ENCODE results near the gene BIRC6. TPM values are rescaled to one million over a fixed set of nuclear protein-coding genes. Genes with fewer than 3 reads are reported as not detected.

BIRC6 gene
- total RNA-seq, 1 donor from 2014 or later = 53.6 TPM

DNA sequence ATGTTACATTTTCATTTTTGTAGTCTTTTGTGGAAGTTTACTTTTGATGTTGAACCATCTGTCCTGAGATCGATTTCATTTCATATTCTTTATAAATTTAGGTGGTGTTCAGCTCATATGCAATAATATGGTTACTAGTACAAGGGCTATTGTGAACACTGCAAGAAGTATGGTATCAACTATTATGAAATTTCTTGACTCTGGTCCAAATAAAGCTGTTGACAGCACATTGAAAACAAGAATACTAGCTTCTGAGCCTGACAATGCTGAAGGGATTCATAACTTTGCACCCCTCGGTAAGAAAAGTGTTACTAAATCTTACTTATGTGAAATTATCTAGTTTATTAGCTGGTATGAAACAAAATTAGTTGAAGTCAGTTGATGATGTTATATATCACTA lies 146.1 kb downstream of the BIRC6 start:
- TF ChIP-seq CTCF (conservative IDR thresholded peaks at IDR 0.05; ENCODE audit: low read depth, low read length) = no peak
- no peak for DNase-seq (ENCODE audit: low read depth)
- H3K4me3 ChIP-seq (ENCODE audit: low read depth, low read length) = no peak overlapping the region

DNA sequence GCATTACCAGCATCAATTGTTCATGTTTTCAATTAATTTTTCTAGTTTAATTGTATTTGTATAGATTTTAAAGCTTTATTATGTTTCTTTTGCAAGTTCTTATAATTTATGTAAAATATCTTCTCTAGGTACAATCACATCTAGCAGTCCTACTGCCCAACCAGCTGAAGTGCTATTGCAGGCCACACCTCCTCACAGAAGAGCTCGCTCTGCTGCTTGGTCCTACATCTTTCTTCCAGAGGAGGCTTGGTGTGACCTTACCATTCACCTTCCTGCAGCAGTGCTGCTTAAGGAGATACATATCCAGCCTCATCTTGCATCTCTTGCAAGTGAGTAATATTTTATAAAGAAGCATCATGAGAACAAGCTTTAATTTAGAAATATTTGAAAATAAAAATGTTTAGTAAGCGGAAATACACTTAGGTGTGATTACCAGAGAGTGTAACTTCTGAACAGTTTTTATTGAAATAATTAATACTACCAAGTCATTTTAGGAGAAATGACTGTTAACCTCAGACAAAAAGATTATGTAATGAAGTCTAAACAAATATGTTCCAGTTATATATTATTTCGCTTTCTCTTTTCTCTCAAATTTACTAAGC lies 148.2 kb downstream of the BIRC6 start:
- no peak for TF ChIP-seq CTCF (conservative IDR thresholded peaks at IDR 0.05; ENCODE audit: low read depth, low read length)
- no peak overlapping the region for H3K4me3 ChIP-seq (ENCODE audit: low read depth, low read length)
- no peak for DNase-seq (ENCODE audit: low read depth)

DNA sequence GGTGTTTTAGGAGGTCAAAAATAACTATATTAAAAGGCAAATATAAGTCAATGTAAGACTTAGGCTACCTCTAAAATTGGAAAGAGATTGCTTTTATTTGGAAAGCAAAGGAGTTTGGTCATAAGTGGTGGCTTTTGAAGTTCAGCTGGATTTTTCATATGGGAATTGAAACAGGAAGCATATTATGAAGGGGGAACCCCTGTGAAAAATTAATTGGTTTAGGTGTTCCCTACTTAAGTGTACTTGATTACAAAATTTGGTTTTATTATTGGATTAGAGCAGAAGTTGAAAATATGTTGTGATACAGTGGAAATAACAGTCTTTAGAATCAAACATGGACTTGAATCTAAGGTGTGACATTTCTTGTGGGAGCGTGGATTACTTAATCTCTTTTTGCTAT lies 149.6 kb downstream of the BIRC6 start:
- H3K4me3 ChIP-seq (ENCODE audit: low read depth, low read length) = no peak overlapping the region
- no peak for TF ChIP-seq CTCF (conservative IDR thresholded peaks at IDR 0.05; ENCODE audit: low read depth, low read length)
- no peak for DNase-seq (ENCODE audit: low read depth)

DNA sequence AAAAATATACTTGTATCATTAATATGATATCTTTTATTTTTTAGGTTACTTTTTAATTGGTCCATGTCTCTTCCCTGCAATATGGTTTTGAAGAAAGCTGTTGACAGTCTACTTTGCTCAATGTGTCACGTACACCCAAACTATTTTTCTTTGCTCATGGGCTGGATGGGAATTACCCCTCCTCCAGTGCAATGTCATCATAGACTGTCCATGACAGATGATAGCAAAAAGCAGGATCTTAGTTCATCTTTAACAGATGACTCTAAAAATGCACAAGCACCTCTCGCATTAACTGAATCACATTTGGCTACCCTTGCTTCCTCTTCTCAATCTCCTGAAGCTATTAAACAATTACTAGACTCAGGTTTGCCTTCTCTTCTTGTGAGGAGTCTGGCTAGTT lies 158.1 kb downstream of the BIRC6 start:
- no peak overlapping the region for H3K4me3 ChIP-seq (ENCODE audit: low read depth, low read length)
- DNase-seq (ENCODE audit: low read depth) = no peak
- no peak for TF ChIP-seq CTCF (conservative IDR thresholded peaks at IDR 0.05; ENCODE audit: low read depth, low read length)

DNA sequence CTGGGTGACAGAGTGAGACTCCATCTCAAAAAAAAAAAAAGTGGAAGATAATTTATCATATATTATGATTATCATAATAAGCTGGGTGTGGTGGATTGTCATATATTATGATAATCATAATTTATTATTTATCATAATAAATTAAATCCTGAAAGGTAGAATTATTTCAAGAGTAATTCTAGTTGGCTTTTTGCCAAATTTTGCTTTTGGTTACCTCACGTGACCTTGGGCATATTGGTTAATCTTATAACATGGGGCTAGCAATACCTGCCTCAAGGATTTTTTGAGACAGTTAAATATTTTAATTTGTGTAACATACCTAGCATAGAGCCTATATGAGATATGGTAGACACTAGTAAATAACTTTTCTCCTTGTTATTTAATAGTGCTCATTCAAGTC lies 159.7 kb downstream of the BIRC6 start:
- no peak for TF ChIP-seq CTCF (conservative IDR thresholded peaks at IDR 0.05; ENCODE audit: low read depth, low read length)
- no peak overlapping the region for H3K4me3 ChIP-seq (ENCODE audit: low read depth, low read length)
- no peak for DNase-seq (ENCODE audit: low read depth)

GRCh38 chr2:32522770-32523169 lies 165.9 kb downstream of the BIRC6 start:
- TF ChIP-seq CTCF (conservative IDR thresholded peaks at IDR 0.05; ENCODE audit: low read depth, low read length) = no peak
- no peak overlapping the region for H3K4me3 ChIP-seq (ENCODE audit: low read depth, low read length)
- DNase-seq (ENCODE audit: low read depth) = no peak

DNA sequence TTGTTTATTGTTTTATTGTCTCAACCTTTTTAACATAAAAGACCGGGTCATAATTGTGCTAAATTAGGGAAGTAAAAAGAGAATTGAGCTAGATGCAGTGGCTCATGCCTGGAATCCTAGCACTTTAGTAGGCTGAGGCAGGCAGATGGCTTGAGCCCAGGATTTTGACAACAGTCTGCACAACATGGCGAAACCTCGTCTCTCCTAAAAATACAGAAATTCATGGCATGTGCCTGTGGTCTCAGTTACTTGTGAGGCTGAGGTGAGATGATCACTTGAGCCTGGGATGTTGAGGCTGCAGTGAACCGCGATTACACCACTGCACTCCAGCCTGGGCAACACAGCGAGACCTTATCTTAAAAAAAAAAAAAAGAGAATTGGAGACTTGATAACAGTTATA lies 166.9 kb downstream of the BIRC6 start:
- no peak for DNase-seq (ENCODE audit: low read depth)
- TF ChIP-seq CTCF (conservative IDR thresholded peaks at IDR 0.05; ENCODE audit: low read depth, low read length) = no peak

More for the DNA sequence above, 166.9 kb downstream of the BIRC6 start:
- no peak overlapping the region for H3K4me3 ChIP-seq (ENCODE audit: low read depth, low read length)
